Caco-2 (cell line): ENCODE measurements around the gene NR2C1. TPM values are rescaled to one million over a fixed set of nuclear protein-coding genes. Genes with fewer than 3 reads are reported as not detected.

ENCODE experiments used
- Bru-seq: library from RNA; stranded (reverse); fragments of 400-500 nt; gene quantifications from one replicate; lab custom pipeline; 2021; lab: Mats Ljungman, UMichigan
- BruChase-seq, 2 experiments: library from RNA; stranded (reverse); fragments of 400-500 nt; gene quantifications; one replicate each; lab custom pipeline; 2021; lab: Mats Ljungman, UMichigan
- BruUV-seq: library from RNA; stranded (reverse); fragments of 400-500 nt; replicated peaks from 2 replicates; lab custom pipeline; 2021; lab: Mats Ljungman, UMichigan
- CTCF ChIA-PET: fragments of 300-600 bp; sonication (Branson Sonifier 250); formaldehyde crosslinking; loops from one replicate; lab custom pipeline; 2022; ENCODE audit warnings: antibody characterized with exemption; lab: Charles Lee
- POLR2A ChIA-PET: fragments of 300-600 bp; sonication (Branson Sonifier 250); formaldehyde crosslinking; loops from one replicate; lab custom pipeline; 2022; ENCODE audit warnings: antibody characterized with exemption; lab: Charles Lee
- DNase-seq, 2 experiments: peaks; one replicate each; pipeline versions ENCODE4 v3.0.0 to v3.0.0-alpha.2; 2020 to 2022
- H3K27me3 ChIP-seq: replicated peaks from 2 replicates; pipeline ENCODE4 v1.6.0; 2011; ENCODE audit warnings: low read length; ENCODE audit not compliant: control insufficient read depth, insufficient read depth
- H3K36me3 ChIP-seq: 2 replicates; pipeline ENCODE4 v1.5.1; 2011; ENCODE audit warnings: low read length; ENCODE audit not compliant: control insufficient read depth, insufficient read depth
- H3K4me1 ChIP-seq: fragments of 250-450 bp; sonication (Bioruptor Pico); 2 replicates; pipeline ENCODE4 v1.5.1; 2020; ENCODE audit warnings: mild to moderate bottlenecking
- H3K4me3 ChIP-seq: 2 replicates; pipeline ENCODE4 v1.5.1; 2011; ENCODE audit warnings: low read depth, mild to moderate bottlenecking, control low read depth, low read length
- H3K9me3 ChIP-seq: fragments of 250-450 bp; sonication (Bioruptor Pico); 2 replicates; pipeline ENCODE4 v1.5.1; 2020; ENCODE audit warnings: mild to moderate bottlenecking, moderate library complexity
- H3K27ac Mint-ChIP-seq: one replicate; pipeline ENCODE4 v1.8.0; 2022; ENCODE audit warnings: mixed read lengths; ENCODE audit not compliant: unreplicated experiment
- H3K27me3 Mint-ChIP-seq: one replicate; pipeline ENCODE4 v1.8.0; 2022; ENCODE audit warnings: mixed read lengths; ENCODE audit not compliant: insufficient read depth, unreplicated experiment
- H3K36me3 Mint-ChIP-seq: one replicate; pipeline ENCODE4 v1.8.0; 2022; ENCODE audit warnings: mild to moderate bottlenecking, mixed read lengths; ENCODE audit not compliant: insufficient read depth, unreplicated experiment
- H3K4me1 Mint-ChIP-seq: one replicate; pipeline ENCODE4 v1.8.0; 2022; ENCODE audit warnings: low read depth, mixed read lengths; ENCODE audit not compliant: unreplicated experiment
- H3K4me3 Mint-ChIP-seq: one replicate; pipeline ENCODE4 v1.8.0; 2022; ENCODE audit warnings: mild to moderate bottlenecking, moderate library complexity, mixed read lengths; ENCODE audit not compliant: unreplicated experiment
- H3K9me3 Mint-ChIP-seq: one replicate; pipeline ENCODE4 v1.8.0; 2022; ENCODE audit warnings: mixed read lengths; ENCODE audit not compliant: unreplicated experiment
- CTCF ChIP-seq, 2 experiments: fragments of 200-600 bp in 1 of 2; IDR thresholded peaks; 1 replicate in 1 of 2; 2 replicates in 1 of 2; pipeline versions ENCODE4 v1.5.1 to v1.8.0; 2011 to 2022; ENCODE audit warnings: antibody characterized with exemption in 1 of 2, control low read depth in 1 of 2, inconsistent platforms in 1 of 2, low read depth in 1 of 2, low read length in 1 of 2, mild to moderate bottlenecking in 1 of 2, moderate library complexity in 1 of 2; ENCODE audit not compliant: insufficient read depth in 1 of 2, severe bottlenecking in 1 of 2, unreplicated experiment in 1 of 2
- intact Hi-C: fragments of 100-400 bp; cut with micrococcal nuclease; formaldehyde crosslinking; loops from one replicate; pipeline ENCODE4 v1.10.0; 2022; ENCODE audit not compliant: unreplicated experiment
- long read RNA-seq: library from polyadenylated mRNA; stranded (forward); transcript quantifications from one replicate; pipeline ENCODE4 v2.0.0, GENCODE V29; 2022
- total RNA-seq: library from RNA; stranded (reverse); gene quantifications from 2 replicates; pipeline ENCODE4 v1.2.3, GENCODE V29; 2022

Gene NR2C1
- total RNA-seq (49.7 and 51.1 TPM in 2 replicates), Bru-seq, nascent RNA (percentile 84 among the genes with signal in this experiment), BruChase-seq, experiment 1, labeled RNA remaining after a 2-hour chase (percentile 85 among the genes with signal in this experiment), BruChase-seq, experiment 2, labeled RNA remaining after a 6-hour chase (percentile 77 among the genes with signal in this experiment)
- long read RNA-seq, full-length matches to known transcripts = 4 of 20 reads
- long read RNA-seq, partial matches to known transcripts = 6 of 20 reads
- long read RNA-seq, other reads (novel, unspliced or antisense) = 10 of 20 reads

GRCh38 chr12:95072900-95073697, at the start of gene NR2C1:
NR2C1 (minus strand) TSS chr12:95073618; CDS start chr12:95067384, 6,234 bp downstream.
- peak in 1 of 2 experiments; percentile 59 for TF ChIP-seq CTCF (IDR thresholded peaks at IDR 0.05; ENCODE audit: insufficient read depth in 1 of 2, low read depth in 1 of 2, low read length in 1 of 2, severe bottlenecking in 1 of 2, unreplicated experiment in 1 of 2)
- intact Hi-C loops = loop anchor here (1.0 to 2.0 kb wide), 2 partner anchors 144 to 263 kb away; partner anchors contain the start of genes FGD6 and VEZT
- H3K4me3 Mint-ChIP-seq = peak within 1 kb of the TSS; percentile 91
- H3K4me1 ChIP-seq = peaks cover 5% of the 10 kb centered on the region; the same call in 1 of the 2 replicates
- H3K4me3 ChIP-seq = peak within 1 kb of the TSS; percentile 94
- no peaks in the 10 kb centered on the region for H3K9me3 Mint-ChIP-seq
- H3K36me3 Mint-ChIP-seq = peaks cover 15% of the 10 kb centered on the region
- POLR2A ChIA-PET = interaction anchor here (0.6 to 1.3 kb wide), 6 partner anchors 9 to 401 kb away, joined by 3 to 14 read pairs (median 4); partner anchors contain the start of genes FGD6, METAP2, NDUFA12 and VEZT
- CTCF ChIA-PET = interaction anchor here (0.6 to 2.0 kb wide), 16 partner anchors 12 to 889 kb away, joined by 3 to 18 read pairs (median 4); partner anchors contain the start of genes FGD6, NDUFA12 and VEZT
- DNase-seq = peak; percentile 96 to 97
- no peaks in the 10 kb centered on the region for H3K36me3 ChIP-seq
- H3K27me3 ChIP-seq = no peaks in the 10 kb centered on the region
- H3K9me3 ChIP-seq = no peaks in the 10 kb centered on the region
- H3K27me3 Mint-ChIP-seq = no peaks in the 10 kb centered on the region
- peak within 1 kb of the TSS; percentile 94 for H3K27ac Mint-ChIP-seq
- BruUV-seq = no TSS peak
- peaks cover 6% of the 10 kb centered on the region for H3K4me1 Mint-ChIP-seq

DNA sequence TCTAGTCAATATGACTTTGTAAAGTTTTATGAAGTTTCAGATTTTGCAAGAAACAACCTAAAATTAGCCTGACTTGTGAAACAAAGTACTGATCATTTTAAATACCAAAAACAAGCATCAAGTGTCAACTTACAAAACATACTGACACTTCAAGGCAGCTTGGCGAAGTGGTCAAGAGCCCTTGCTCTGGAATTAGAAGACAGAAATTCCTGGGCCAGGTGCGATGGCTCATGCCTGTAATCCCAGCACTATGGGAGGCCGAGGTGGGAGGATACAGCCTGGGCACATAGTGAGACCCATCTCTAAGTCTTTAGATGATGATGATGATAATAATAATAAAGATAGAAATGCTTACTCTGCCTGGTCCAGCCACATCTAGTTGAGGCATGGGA, 45.4 kb upstream of the NR2C1 start:
- no peak for DNase-seq
- no peak overlapping the region for H3K27ac Mint-ChIP-seq
- H3K27me3 Mint-ChIP-seq = no peaks in the 10 kb centered on the region
- H3K36me3 Mint-ChIP-seq = peaks cover 28% of the 10 kb centered on the region
- ChIA-PET CTCF (no interaction called here), POLR2A (no interaction called here)
- H3K9me3 Mint-ChIP-seq = no peaks in the 10 kb centered on the region
- no peaks in the 10 kb centered on the region for H3K36me3 ChIP-seq
- no peak overlapping the region for H3K4me3 ChIP-seq
- H3K9me3 ChIP-seq = no peaks in the 10 kb centered on the region
- no TSS peak for BruUV-seq
- no peak for TF ChIP-seq CTCF (IDR thresholded peaks at IDR 0.05; ENCODE audit: insufficient read depth in 1 of 2, low read depth in 1 of 2, low read length in 1 of 2, severe bottlenecking in 1 of 2, unreplicated experiment in 1 of 2)
- 0 out of 2 replicates have a peak, but pooled peaks cover 4% of the 10 kb centered on the region for H3K4me1 ChIP-seq
- no peak overlapping the region for H3K4me3 Mint-ChIP-seq
- no peaks in the 10 kb centered on the region for H3K27me3 ChIP-seq
- no peaks in the 10 kb centered on the region for H3K4me1 Mint-ChIP-seq
- intact Hi-C loops = no loop called here
